Activated gamma-delta T cell treated with Interleukin-2 at 50 U/mL for 16 hours (primary cell): ENCODE results near the gene GLTPD2.

Experiments used
- DNase-seq: peaks from one replicate; pipeline ENCODE4 v3.0.0-alpha.2; 2020

GLTPD2 gene

GRCh38 chr17:4772235-4772613 lies 16.5 kb upstream of the GLTPD2 start:
- DNase-seq: no peak

GRCh38 chr17:4777969-4778760 lies 10.6 kb upstream of the GLTPD2 start:
- DNase-seq: no peak

GRCh38 chr17:4780325-4780955 lies 8.3 kb upstream of the GLTPD2 start:
- DNase-seq: no peak

- no peak for DNase-seq
Measured at GRCh38 chr17:4782652-4783051, 6.1 kb upstream of the GLTPD2 start.

- DNase-seq: no peak
Measured at GRCh38 chr17:4785311-4786105, 3.3 kb upstream of the GLTPD2 start.

- no peak for DNase-seq
Measured at GRCh38 chr17:4786106-4786511, 2.7 kb upstream of the GLTPD2 start, which contains the start of gene VMO1. VMO1 (minus strand) TSS chr17:4786364; CDS start chr17:4786352, 12 bp downstream.

- no peak for DNase-seq
Measured at GRCh38 chr17:4786516-4786915, 2.2 kb upstream of the GLTPD2 start.

- DNase-seq: no peak
Measured at GRCh38 chr17:4788159-4788806, 481 bp upstream of the GLTPD2 start.

GRCh38 chr17:4789701-4789950 lies 862 bp downstream of the GLTPD2 start:
- no peak for DNase-seq

- peak; percentile 69 for DNase-seq
Measured at GRCh38 chr17:4789951-4790704, 1.4 kb downstream of the GLTPD2 start.

GRCh38 chr17:4790705-4791088 lies 1.9 kb downstream of the GLTPD2 start:
- DNase-seq: no peak

- DNase-seq: no peak
Measured at GRCh38 chr17:4795168-4795567, 6.4 kb downstream of the GLTPD2 start.

- no peak for DNase-seq
Measured at GRCh38 chr17:4796552-4796920, 7.8 kb downstream of the GLTPD2 start.

- DNase-seq: no peak
Measured at GRCh38 chr17:4800462-4801196, 11.9 kb downstream of the GLTPD2 start.

GRCh38 chr17:4802228-4802627 lies 13.5 kb downstream of the GLTPD2 start, which contains the start of gene C17orf114:
C17orf114 (minus strand) TSS chr17:4802328.
- no peak for DNase-seq

GRCh38 chr17:4806456-4806776 lies 17.7 kb downstream of the GLTPD2 start:
- no peak for DNase-seq

- DNase-seq: peak; percentile 83
Measured at GRCh38 chr17:4806777-4807604, 18.2 kb downstream of the GLTPD2 start, which contains the start of gene PLD2. PLD2 (plus strand) TSS chr17:4807152; CDS start chr17:4807773, 621 bp downstream.

- no peak for DNase-seq
Measured at GRCh38 chr17:4807605-4808377, 19.0 kb downstream of the GLTPD2 start.

- no peak for DNase-seq
Measured at GRCh38 chr17:4808378-4808767, 19.6 kb downstream of the GLTPD2 start.

GRCh38 chr17:4810696-4811290 lies 22.0 kb downstream of the GLTPD2 start:
- no peak for DNase-seq
